Measurements from ENCODE around the gene GARIN5B.

Gene GARIN5B

DNA sequence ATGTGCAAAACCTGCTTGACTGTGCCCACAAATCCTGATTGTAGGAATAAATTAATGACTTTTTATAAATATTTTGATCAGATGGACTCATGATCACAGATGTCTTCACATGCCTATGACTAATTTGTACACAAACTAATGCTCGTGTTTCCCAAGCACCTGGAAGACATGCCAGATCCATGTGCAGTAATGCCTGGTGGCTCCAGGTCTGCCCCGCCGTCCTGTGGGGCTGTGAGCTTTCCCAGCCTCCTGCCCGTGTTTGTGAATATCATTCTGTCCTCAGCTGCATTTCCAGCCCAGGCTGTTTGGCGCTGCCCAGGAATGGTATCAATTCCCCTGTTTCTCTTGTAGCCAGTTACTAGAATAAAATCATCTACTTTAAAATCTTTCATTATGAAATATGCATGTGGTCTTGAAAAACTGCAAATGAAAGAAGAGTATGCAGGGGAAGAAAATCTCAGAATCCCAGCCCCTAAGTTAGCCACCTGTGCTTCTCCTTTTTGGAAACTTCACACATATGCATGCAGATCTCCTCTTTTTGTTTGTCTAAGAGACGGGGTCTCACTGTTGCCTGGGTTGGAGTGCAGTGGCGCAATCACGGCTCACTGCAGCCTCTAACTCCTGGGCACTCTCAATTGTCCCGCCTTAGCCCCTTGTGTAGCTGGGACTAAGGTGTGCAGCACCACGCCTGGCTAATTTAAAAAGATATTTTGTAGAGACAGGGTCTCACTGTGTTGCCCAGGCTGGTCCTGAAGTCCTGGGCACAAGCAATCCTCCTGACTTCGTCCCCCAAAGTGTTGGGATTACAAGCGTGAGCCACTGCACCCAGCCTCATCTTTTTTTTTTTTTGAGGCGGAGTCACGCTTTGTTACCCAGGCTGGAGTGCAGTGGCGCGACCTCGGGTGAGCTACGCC, 28.9 kb upstream of the GARIN5B start:
- Histone ChIP-seq H3K4me1 (peaks cover 41 to 57% (median 54%) of the 10 kb centered on the region in 10 experiments), H4K20me1 (peaks cover 55 to 87% (median 68%) of the 10 kb centered on the region in 11 experiments), H3K27me3 (no peaks in the 10 kb centered on the region), H3K9ac (peak overlapping the region in 4 of 11 experiments; percentile 7 to 55 (median 15); a peak in 2 of 22 replicates), H3K27ac (no peak overlapping the region), H3K4me2 (peak overlapping the region in 6 of 11 experiments; percentile 11 to 100 (median 32); a peak in 4 of 22 replicates), H3K36me3 (peaks cover 44 to 60% (median 51%) of the 10 kb centered on the region in 11 experiments), H3K4me3 (no peak overlapping the region), H3K9me3 (replicated peaks in 1 of 11) (no peaks in the 10 kb centered on the region)
- TF ChIP-seq Cebpa-rat (IDR thresholded peaks at IDR 0.05) = peak in 1 of 11 experiments; percentile 32; a peak in 1 of 22 replicates

- Histone ChIP-seq H3K36me3 (peaks cover 51 to 67% (median 58%) of the 10 kb centered on the region in 11 experiments), H3K9me3 (replicated peaks in 1 of 11) (no peaks in the 10 kb centered on the region), H3K27ac (no peak overlapping the region), H4K20me1 (peaks cover 63 to 94% (median 75%) of the 10 kb centered on the region in 11 experiments), H3K9ac (peak overlapping the region in 7 of 11 experiments; percentile 7 to 98 (median 55); a peak in 5 of 22 replicates), H3K4me3 (no peak overlapping the region), H3K4me2 (peak overlapping the region in 10 of 11 experiments; percentile 3 to 100 (median 75); a peak in 9 of 22 replicates), H3K27me3 (no peaks in the 10 kb centered on the region), H3K4me1 (peaks cover 43 to 57% (median 55%) of the 10 kb centered on the region in 10 experiments)
- no peak for TF ChIP-seq Cebpa-rat (IDR thresholded peaks at IDR 0.05)
These were observed 28.2 kb upstream of the GARIN5B start for GRCh38 chr19:55391191-55391670.

DNA sequence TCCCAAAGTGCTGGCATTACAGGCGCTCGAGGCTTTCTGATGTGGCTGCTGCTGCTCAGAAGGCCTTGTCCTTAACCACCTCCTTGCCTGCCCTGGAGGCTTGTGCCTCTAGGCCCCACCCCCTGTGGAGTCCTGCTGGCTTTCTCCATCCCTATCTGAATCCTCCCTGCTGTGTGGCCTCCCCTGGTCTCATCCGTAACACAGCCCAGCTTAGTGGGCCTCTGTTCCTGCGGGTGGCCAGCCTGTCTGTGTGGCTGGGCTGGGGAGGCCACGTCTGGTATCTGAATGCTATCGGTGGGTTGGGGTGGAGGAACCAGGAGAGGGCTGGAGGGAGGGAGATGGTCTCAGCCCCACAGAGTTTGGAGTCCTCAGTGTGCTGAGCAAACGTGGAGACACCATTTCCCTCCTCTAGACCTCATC, 27.4 kb upstream of the GARIN5B start:
- peaks cover 51 to 67% (median 58%) of the 10 kb centered on the region in 11 experiments for H3K36me3 ChIP-seq
- peaks cover 67 to 94% (median 79%) of the 10 kb centered on the region in 11 experiments for H4K20me1 ChIP-seq
- peak overlapping the region in 1 of 11 experiments; percentile 32; a peak in 1 of 22 replicates for H3K27ac ChIP-seq
- H3K4me2 ChIP-seq = peak overlapping the region in 10 of 11 experiments; percentile 3 to 100 (median 99); a peak in 15 of 22 replicates
- H3K9ac ChIP-seq = peak overlapping the region in 8 of 11 experiments; percentile 8 to 98 (median 42); a peak in 9 of 22 replicates
- no peak for TF ChIP-seq Cebpa-rat (IDR thresholded peaks at IDR 0.05)
- no peak overlapping the region for H3K4me3 ChIP-seq
- H3K9me3 ChIP-seq (replicated peaks in 1 of 11) = no peaks in the 10 kb centered on the region
- H3K27me3 ChIP-seq = no peaks in the 10 kb centered on the region
- H3K4me1 ChIP-seq = peaks cover 43 to 57% (median 55%) of the 10 kb centered on the region in 10 experiments

- no peaks in the 10 kb centered on the region for H3K27me3 ChIP-seq
- peak overlapping the region in 3 of 11 experiments; percentile 6 to 94 (median 38); a peak in 4 of 22 replicates for H3K27ac ChIP-seq
- no peaks in the 10 kb centered on the region for H3K9me3 ChIP-seq (replicated peaks in 1 of 11)
- peaks cover 67 to 88% (median 79%) of the 10 kb centered on the region in 11 experiments for H4K20me1 ChIP-seq
- peak overlapping the region in 7 of 10 experiments; percentile 83 to 99 (median 95); a peak in 12 of 20 replicates for H3K4me3 ChIP-seq
- no peak for TF ChIP-seq Cebpa-rat (IDR thresholded peaks at IDR 0.05)
- peaks cover 51 to 67% (median 58%) of the 10 kb centered on the region in 11 experiments for H3K36me3 ChIP-seq
- peak overlapping the region; percentile 95 to 100 (median 99) for H3K4me2 ChIP-seq
- peaks cover 47 to 62% (median 59%) of the 10 kb centered on the region in 10 experiments for H3K4me1 ChIP-seq
- H3K9ac ChIP-seq = peak overlapping the region; percentile 90 to 99 (median 96); a peak in 21 of 22 replicates
These were observed 26.6 kb upstream of the GARIN5B start for GRCh38 chr19:55389386-55390317.

- H4K20me1 ChIP-seq = peaks cover 67 to 71% (median 71%) of the 10 kb centered on the region in 11 experiments
- peak overlapping the region in 9 of 11 experiments; percentile 85 to 95 (median 92); a peak in 14 of 22 replicates for H3K27ac ChIP-seq
- peak overlapping the region; percentile 95 to 100 (median 99) for H3K4me2 ChIP-seq
- H3K4me3 ChIP-seq = peak overlapping the region; percentile 81 to 99 (median 94)
- no peak for TF ChIP-seq Cebpa-rat (IDR thresholded peaks at IDR 0.05)
- peak overlapping the region; percentile 90 to 99 (median 96) for H3K9ac ChIP-seq
- no peaks in the 10 kb centered on the region for H3K27me3 ChIP-seq
- no peaks in the 10 kb centered on the region for H3K9me3 ChIP-seq (replicated peaks in 1 of 11)
- peaks cover 51 to 65% (median 58%) of the 10 kb centered on the region in 11 experiments for H3K36me3 ChIP-seq
- peaks cover 54 to 76% (median 72%) of the 10 kb centered on the region in 10 experiments for H3K4me1 ChIP-seq
These were observed 24.9 kb upstream of the GARIN5B start for GRCh38 chr19:55387736-55388497.

- peak overlapping the region; percentile 79 to 95 (median 92) for H3K27ac ChIP-seq
- H3K27me3 ChIP-seq = no peaks in the 10 kb centered on the region
- TF ChIP-seq Cebpa-rat (IDR thresholded peaks at IDR 0.05) = no peak
- peaks cover 56 to 58% (median 57%) of the 10 kb centered on the region in 11 experiments for H4K20me1 ChIP-seq
- peak overlapping the region; percentile 81 to 99 (median 94) for H3K4me3 ChIP-seq
- H3K4me1 ChIP-seq = peaks cover 62 to 79% (median 73%) of the 10 kb centered on the region in 10 experiments
- H3K9ac ChIP-seq = peak overlapping the region; percentile 90 to 99 (median 96)
- H3K36me3 ChIP-seq = peaks cover 51 to 54% (median 53%) of the 10 kb centered on the region in 11 experiments
- H3K4me2 ChIP-seq = peak overlapping the region; percentile 95 to 100 (median 99)
- H3K9me3 ChIP-seq (replicated peaks in 1 of 11) = no peaks in the 10 kb centered on the region
These were observed 23.5 kb upstream of the GARIN5B start for GRCh38 chr19:55386493-55386971.

DNA sequence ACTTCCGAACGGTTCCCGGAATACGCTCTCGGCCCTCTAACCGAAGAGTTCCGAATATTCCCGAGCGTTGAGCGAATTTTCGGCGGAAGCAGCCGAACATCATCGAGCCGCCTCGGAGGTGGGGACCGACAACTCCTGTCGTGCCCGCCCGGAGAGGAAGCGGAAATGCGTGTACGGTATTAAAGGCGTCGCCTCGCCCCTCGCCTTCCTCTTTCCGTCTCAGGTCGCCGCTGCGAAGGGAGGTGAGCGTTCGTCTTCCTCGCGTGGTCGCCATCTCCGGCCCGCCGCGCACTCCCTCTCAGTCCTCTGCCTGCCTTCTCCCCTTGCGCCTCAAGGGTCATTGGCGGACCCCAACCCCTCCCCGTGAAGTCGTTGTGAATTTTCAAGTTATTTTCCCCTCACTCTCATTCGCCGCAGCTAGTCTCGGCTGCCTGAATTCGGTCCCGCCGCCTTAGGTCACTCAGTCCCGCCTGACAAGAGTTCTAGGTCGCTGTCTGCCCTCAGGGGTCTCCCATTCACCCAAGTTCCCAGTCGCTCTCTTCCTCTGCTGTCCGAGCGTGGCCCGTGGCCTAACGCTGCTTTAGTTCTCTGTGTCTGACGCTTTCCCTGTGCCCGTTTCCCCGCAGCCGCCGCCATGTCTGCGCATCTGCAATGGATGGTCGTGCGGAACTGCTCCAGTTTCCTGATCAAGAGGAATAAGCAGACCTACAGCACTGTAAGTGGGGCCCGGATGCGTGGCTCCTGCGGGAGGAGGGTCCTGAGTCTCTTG, 22.8 kb upstream of the GARIN5B start, which contains the start of gene RPL28:
RPL28 (plus strand) TSS at position 209 of the 769 bp plus-strand sequence; CDS start at position 635, 426 bp downstream.
- peak within 1 kb of the TSS; percentile 85 to 95 (median 92) for H3K27ac ChIP-seq
- no peaks in the 10 kb centered on the region for H3K27me3 ChIP-seq
- peak within 1 kb of the TSS; percentile 90 to 99 (median 96) for H3K9ac ChIP-seq
- peaks cover 50 to 51% (median 51%) of the 10 kb centered on the region in 11 experiments for H4K20me1 ChIP-seq
- H3K4me3 ChIP-seq = peak within 1 kb of the TSS; percentile 81 to 99 (median 94)
- peaks cover 59 to 74% (median 66%) of the 10 kb centered on the region in 10 experiments for H3K4me1 ChIP-seq
- H3K4me2 ChIP-seq = peak within 1 kb of the TSS; percentile 97 to 100 (median 100)
- TF ChIP-seq Cebpa-rat (IDR thresholded peaks at IDR 0.05) = no peak
- H3K9me3 ChIP-seq (replicated peaks in 1 of 11) = no peaks in the 10 kb centered on the region
- H3K36me3 ChIP-seq = peaks cover 45 to 49% (median 46%) of the 10 kb centered on the region in 11 experiments
